ENCODE measurements around the gene CLK2.

CLK2 gene

GRCh38 chr1:155307247-155307740 lies 34.0 kb upstream of the CLK2 start:
- H3K4me3 ChIP-seq (replicated peaks; ENCODE audit: insufficient read depth, low read length), result no peak overlapping the region
- TF ChIP-seq POLR2AphosphoS5 (IDR thresholded peaks at IDR 0.05; ENCODE audit: low read depth), result no peak
- TF ChIP-seq SPI1 (IDR thresholded peaks at IDR 0.05; ENCODE audit: borderline replicate concordance, low read depth), result no peak
- no peak for TF ChIP-seq REST (IDR thresholded peaks at IDR 0.05; ENCODE audit: insufficient replicate concordance, low read depth)
- no peak for TF ChIP-seq CTCF (IDR thresholded peaks at IDR 0.05; ENCODE audit: insufficient read depth, low read length)
- no peak for TF ChIP-seq GABPA (IDR thresholded peaks at IDR 0.05; ENCODE audit: low read depth)
- H3K27ac ChIP-seq (replicated peaks), result peak overlapping the region; percentile 90
- DNase-seq (ENCODE audit: low read depth in 1 of 2, low spot score in 1 of 2), result peak in 1 of 2 experiments; percentile 52
- H3K27me3 ChIP-seq (ENCODE audit: insufficient read depth, poor library complexity, severe bottlenecking), result no peaks in the 10 kb centered on the region

- TF ChIP-seq POLR2AphosphoS5 (IDR thresholded peaks at IDR 0.05; ENCODE audit: low read depth) (no peak), REST (IDR thresholded peaks at IDR 0.05; ENCODE audit: insufficient replicate concordance, low read depth) (no peak), SPI1 (IDR thresholded peaks at IDR 0.05; ENCODE audit: borderline replicate concordance, low read depth) (no peak), CTCF (IDR thresholded peaks at IDR 0.05; ENCODE audit: insufficient read depth, low read length) (no peak), GABPA (IDR thresholded peaks at IDR 0.05; ENCODE audit: low read depth) (no peak)
- Histone ChIP-seq H3K27me3 (ENCODE audit: insufficient read depth, poor library complexity, severe bottlenecking) (no peaks in the 10 kb centered on the region), H3K4me3 (replicated peaks; ENCODE audit: insufficient read depth, low read length) (no peak overlapping the region), H3K27ac (replicated peaks) (no peak overlapping the region)
- DNase-seq (ENCODE audit: low read depth in 1 of 2, low spot score in 1 of 2), result no peak
Observed at GRCh38 chr1:155305881-155306391, 32.6 kb upstream of the CLK2 start.

- no peak overlapping the region for H3K27ac ChIP-seq (replicated peaks)
- H3K27me3 ChIP-seq (ENCODE audit: insufficient read depth, poor library complexity, severe bottlenecking), result no peaks in the 10 kb centered on the region
- DNase-seq (ENCODE audit: low read depth in 1 of 2, low spot score in 1 of 2), result no peak
- TF ChIP-seq GABPA (IDR thresholded peaks at IDR 0.05; ENCODE audit: low read depth) (no peak), SPI1 (IDR thresholded peaks at IDR 0.05; ENCODE audit: borderline replicate concordance, low read depth) (no peak), POLR2AphosphoS5 (IDR thresholded peaks at IDR 0.05; ENCODE audit: low read depth) (no peak), REST (IDR thresholded peaks at IDR 0.05; ENCODE audit: insufficient replicate concordance, low read depth) (no peak), CTCF (IDR thresholded peaks at IDR 0.05; ENCODE audit: insufficient read depth, low read length) (no peak)
- H3K4me3 ChIP-seq (replicated peaks; ENCODE audit: insufficient read depth, low read length), result no peak overlapping the region
Observed at GRCh38 chr1:155304558-155305063, 31.3 kb upstream of the CLK2 start.

All from HL-60 (cell line).